ENCODE measurements around the gene FAM110C.
"Not testable (repeated sequence)": the region's sequence is repeated elsewhere in the genome, so short reads cannot be mapped to it uniquely, and the experiment has no call there.

FAM110C gene, protein sequence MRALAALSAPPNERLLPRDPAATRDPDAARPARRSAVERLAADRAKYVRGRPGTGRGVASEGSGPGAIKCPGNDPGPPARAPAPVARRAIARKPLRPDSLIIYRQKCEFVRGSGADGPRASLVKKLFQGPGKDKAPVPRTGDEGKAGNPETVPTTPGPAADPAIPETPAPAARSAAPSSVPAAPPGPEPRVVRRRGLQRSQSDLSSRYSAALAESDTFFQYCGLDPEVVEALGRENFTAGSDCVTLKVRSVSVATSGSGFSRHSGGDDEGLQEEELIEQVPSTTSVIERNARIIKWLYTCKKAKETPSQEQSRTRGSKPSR

DNA sequence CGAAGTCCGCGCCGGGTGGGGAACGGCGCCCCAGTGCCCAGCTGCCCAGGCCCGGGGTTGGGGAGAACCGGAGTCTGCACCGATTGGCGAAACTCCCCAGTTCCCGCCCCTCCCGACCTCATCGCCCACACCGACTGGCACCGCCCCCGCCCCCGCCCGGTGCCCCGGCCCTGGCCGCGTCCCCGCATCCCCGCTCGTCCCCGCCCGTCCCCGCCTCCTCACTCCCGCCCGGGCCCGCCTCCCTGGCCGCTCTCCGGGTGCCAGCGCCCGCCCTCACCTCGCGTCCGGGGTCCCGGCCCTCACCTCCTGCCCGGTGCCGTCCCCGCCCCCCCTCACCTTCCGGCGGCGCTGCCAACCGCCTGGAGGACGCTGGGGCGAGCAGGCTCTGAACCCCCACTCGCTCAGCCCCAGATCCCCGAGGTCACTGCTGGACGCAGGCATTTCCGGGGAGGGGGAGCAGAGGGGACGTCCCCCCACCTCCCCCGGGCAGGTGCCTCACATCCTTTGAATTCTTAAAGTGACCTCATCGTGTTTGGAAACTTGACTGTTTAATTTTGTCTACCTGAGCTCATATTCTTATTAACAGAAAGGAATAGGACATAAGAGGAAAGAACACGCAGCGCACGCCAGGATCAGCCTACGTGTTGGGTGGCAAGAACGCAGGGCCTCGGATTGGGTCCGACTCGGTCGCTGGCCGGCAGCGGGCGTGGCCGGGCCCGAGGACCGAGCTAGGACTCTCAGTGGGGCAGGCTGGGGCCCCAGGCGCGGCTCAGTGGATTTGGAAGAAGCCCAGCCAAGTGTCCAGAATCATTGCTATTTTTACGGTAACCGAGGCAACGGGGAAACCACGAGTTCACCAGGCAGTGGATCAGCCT is at the start of gene FAM110C:
FAM110C (minus strand) TSS at position 35 of the 875 bp plus-strand sequence. CDS start 120 bp downstream, outside the sequence.
- peak; percentile 59 for DNase-seq

DNA sequence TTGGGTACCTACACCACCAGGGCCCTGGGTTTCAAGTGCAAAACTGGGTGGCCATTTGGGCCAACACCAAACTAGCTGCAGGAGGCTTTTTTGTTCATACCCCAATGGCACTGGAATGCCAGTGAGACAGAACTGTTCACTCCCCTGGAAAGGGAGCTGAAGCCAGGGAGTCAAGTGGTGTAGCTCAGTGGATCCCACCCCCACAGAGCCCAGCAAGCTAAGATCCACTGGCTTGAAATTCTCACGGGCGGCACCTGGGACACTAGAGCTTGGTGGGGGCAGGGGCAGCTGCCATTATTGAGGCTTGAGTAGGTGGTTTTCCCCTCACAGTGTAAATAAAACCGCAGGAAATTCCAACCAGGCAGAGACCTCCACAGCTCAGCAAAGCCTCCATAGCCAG is 46.0 kb upstream of the FAM110C start:
- no peak for DNase-seq

DNA sequence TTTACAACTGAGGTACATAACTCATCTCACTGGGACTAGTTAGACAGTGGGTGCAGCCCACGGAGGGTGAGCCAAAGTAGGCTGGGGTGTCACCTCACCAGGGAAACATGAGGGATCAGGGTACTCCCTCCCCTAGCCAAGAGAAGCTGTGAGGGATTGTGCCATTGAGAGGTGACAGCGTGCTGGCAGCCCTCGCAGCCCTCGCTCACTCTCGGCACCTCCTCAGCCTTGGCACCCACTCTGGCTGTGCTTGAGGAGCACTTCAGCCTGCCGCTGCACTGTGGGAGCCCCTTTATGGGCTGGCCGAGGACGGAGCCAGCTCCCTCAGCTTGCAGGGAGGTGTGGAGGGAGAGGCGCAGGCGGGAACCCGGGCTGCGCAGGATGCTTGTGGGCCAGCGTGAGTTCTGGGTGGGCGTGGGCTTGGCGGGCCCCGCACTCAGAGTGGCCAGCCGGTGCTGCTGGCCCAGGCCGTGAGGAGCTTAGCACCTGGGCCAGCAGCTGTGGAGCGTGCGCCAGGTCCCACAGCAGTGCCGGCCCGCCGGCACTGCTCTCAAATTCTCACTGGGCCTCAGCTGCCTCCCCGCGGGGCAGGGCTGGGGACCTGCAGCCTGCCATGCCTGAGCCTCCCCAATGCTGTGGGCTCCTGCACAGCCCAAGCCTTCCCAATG is 44.5 kb upstream of the FAM110C start:
- no peak for DNase-seq

DNA sequence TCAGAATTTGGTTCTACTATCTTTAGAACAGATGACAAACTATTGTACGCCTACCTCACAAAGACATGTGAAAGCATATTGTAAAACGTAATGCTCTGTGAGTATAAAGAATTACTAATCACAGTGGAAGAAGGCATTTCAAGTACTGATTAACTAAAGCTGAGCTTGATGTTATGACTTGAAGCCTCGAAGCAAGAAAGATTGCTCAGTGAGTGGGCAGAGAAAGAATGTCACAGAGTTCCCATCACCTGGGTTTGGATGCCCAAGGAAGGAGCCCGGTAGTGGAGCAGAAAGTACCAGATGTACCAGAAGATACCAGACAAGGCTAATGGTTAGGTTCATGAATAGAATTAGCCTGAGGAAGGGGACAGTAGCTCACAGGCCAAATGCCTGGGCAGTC is 39.5 kb upstream of the FAM110C start:
- no peak for DNase-seq

DNA sequence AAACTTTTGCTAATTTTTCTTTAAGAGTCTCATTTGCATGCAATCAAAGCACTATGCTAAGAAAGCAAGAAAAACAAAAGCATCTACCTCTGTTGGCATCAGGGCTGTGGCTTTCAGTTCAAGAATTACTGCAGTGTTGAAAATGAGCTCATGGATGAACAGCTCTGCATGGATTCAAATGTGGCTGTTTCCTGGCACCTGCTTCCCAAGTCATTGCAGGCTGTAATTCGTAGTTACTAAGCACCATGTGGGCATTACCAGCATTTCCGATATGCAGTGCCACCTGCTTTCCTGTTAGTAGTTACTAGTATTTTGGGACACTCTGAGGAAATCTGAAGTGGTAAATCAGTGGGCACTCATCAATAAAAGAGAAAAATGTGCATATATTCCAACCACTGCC is 37.8 kb upstream of the FAM110C start:
- DNase-seq = no peak

DNA sequence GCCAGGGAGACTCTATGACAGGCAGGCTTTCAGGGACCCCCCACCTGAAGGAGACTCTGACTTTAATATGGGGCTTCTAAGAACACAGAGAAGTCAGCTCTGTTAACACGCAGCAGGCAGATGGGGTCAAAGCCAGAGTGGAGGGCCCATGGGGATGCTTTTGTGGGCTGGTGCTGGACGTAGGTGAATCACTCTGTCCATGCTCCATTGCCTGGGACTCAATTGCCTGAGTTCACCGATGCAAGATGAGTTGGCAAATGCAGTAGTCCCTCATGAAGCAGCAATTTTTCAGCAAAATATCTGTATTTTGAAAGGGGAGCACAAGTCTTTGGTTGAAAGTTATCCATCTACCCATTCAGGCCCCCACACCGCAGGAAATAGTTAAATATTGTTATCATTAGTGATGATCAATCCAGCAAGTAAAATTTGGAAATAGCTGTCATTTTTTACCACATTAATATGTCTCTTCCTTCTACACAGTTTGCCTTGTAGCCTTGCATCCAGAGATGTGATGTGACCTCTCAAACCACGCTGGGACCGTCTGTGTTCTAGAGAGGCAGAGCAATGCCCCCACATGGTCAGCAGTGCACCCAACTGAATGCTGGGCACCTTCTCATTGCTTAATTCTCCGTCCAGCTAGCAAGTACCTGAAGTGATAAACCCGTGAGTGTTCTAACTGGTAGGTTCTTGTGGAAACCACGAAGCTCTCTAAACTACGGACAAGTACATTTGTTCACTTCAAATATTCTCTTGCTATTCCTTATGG is 34.8 kb upstream of the FAM110C start:
- no peak for DNase-seq

DNA sequence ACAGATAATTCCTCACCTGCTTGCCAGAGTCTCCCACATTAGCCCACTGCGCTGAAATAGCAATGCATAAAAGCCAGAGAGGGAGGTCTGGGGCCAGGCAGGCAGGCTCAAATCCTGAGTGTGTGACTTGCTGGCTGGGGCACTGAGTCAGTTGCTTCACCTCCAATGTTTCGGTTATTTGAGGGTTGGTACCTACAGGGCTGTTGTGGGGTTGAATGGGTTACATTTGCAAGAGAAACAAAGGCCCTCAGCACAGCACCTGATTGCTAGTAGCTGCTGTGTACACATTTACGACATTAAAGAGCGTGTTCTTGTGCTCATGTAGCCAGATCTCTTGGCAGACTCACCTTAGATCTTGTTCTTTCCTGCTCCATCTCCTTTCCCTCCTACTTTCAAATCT is 34.1 kb upstream of the FAM110C start:
- no peak for DNase-seq

DNA sequence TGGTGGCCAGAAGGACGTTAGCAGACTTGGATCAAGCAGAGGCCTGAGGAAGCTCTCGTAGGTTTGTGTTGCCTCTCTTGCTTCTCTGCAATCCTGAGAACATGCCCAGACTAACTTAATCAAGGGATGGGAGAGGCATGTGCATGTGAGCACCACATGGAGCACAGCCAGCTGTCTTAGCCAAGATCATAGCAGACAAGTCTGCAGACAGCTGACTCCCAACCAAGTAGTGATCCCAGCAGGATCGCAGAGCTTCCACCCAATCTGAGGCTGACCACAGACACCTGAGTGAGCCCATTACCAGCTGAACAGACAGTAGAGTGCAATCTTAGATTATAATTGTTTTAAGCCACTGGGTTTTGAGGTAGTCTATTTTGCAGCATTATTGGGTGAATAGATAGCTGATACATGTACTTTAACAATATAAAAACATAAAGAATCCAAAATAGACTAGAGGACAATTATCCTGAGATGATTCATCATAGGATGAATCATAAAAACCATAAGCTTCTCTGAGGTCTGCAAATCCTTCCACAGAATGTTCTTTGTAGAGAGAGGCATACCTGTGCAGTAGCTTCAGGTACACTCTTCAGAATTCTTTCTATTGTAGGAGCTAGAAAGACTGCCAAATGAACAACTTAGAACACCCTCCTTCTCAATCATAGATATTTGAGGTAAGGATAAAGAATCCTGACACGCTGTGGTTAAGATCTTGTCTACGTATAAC is 25.2 kb upstream of the FAM110C start:
- no peak for DNase-seq

DNA sequence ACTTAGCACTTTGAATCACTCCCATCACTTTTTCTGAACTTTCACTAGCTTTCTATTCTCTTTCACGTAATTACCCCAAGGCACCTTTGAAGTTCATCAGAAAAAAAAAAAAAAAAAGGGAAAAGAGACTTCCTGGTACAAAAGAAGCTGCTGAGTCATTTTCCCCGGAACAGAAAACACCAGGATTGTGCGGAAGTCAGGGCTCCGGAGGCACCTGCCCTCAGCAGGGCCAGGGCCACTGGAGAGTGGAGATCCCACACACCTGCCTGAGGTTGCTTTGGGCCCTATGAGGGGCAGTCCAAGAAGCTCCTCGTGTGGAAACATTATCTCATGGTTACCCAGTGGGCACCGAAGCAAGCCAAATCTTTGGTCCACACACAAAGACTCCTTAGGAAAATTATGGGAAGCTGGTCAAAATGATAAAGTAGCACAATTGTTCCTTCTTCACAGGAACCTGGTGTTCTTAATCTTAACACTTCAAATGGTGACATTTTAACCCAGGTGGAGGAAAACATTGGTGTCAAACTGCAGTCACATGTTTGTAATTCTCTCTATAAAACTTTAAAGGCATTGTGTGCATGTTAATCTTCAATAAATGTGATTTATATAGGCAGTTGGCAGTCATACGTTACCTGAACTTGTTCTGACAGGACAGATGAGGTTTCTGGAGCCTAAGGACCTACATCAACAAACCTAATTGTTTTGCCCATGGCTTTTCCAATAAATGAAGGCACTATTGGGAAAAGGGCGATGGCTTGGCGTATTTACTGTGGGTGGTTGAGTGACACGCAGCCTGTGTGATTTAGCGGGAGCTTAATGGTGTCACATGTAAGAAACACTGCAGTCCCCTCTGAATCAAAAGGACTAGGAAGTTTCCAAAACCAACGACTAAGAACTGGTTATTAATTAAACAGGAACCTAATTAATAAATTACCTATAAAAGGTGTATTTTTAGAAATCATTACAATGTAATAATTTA is 23.4 kb upstream of the FAM110C start:
- no peak for DNase-seq

DNA sequence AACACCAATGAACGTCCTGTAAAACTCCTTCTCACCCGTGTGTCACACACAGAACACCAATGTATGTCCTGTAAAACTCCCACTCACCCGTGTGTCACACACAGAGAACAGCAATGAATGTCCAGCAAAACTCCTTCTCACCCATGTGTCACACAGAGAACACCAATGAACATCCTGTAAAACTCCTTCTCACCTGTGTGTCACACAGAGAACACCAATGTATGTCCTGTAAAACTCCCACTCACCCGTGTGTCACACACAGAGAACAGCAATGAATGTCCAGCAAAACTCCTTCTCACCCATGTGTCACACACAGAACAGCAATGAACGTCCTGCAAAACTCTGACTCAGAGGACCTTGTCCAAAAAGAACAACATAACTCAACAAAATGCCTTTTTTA is 22.3 kb upstream of the FAM110C start:
- not testable (repeated sequence) for DNase-seq

DNA sequence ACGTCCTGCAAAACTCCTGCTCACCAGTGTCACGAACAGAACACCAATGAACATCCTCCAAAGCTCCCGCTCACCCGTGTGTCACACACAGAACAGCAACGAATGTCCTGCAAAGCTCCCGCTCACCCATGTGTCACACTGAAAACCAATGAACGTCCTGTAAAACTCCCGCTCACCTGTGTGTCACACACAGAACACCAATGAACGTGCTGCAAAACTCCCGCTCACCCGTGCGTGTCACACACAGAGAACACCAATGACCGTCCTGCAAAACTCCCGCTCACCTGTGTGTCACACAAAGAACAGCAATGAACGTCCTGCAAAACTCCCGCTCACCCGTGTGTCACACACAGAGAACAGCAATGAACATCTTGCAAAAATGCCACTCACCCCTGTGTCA is 20.5 kb upstream of the FAM110C start:
- DNase-seq = no peak

DNA sequence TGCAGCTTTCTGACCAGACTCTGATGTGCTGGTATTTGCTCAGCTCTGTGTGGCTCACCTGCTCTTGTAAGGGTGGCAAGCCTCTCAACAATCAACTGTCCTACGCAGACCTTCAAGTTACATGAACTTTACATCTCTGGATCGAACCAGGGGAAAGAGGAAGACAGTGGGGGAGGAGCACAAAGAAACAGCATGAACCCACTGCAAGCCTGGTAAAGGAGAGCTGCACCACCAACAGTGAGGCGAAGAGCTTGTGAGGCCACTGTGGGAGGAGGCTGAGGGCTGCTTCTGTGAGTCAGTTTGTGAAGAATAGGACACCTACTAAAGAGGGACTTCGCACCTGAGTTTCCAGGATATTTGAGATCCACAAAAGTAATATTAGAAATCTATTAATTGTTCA is 18.8 kb upstream of the FAM110C start:
- DNase-seq = no peak

DNA sequence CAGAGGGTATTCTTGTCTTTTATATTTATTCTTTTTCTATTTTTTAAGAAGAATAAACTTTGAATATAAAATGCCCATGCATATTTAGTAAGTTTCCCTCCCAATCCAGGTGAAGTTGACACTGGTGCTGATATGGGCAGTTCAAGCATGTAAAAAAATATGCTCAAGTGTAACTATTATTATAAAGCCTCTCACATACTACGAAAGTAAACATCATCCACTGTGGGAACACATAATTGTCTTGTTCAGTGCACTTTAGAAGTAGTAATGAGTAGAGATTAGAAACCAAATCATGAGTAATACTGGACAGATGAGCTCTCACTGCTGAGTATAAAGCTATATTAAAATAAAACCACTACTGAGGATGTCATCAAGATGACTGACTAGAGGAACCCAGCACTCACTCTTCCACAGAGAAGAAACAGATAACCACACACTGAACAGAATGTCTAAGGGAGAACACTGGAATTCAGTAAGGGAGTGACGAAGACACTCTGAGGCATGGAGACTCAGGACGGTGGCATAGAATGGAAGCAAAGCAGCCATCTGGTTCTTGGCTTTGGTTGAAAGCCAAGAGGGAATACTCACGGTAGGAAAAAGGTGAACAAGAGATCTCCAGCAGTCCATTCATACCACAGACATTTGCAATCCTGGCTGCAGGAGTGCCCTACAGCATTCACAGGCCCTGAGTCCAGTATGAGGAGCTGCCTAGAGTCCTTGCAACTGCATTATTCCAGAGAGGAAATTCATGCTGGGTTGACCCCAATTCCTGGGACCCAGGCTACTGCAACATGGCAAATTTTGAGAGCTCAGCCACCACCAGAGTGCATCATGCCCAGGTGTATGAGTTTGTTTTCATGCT is 9.5 kb upstream of the FAM110C start:
- no peak for DNase-seq

DNA sequence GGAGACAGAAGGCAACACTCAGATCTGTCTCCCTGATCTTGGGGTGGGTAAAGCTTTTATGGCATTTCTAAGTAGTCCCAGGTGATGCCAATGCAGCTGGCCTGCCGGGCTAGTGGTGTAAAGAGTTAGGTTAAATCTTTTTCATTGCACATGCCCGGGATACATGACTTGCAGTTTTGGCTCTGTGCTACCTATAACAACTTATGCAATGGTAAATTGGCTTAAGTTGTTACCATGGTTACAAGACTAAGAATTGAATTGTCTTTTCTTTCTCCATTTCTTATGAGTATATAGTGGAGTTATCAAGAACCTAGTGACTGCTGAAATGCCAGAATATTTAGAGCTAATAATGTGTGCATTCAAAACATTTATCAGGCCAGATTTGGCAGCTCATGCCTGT is 5.3 kb upstream of the FAM110C start:
- DNase-seq = no peak

DNA sequence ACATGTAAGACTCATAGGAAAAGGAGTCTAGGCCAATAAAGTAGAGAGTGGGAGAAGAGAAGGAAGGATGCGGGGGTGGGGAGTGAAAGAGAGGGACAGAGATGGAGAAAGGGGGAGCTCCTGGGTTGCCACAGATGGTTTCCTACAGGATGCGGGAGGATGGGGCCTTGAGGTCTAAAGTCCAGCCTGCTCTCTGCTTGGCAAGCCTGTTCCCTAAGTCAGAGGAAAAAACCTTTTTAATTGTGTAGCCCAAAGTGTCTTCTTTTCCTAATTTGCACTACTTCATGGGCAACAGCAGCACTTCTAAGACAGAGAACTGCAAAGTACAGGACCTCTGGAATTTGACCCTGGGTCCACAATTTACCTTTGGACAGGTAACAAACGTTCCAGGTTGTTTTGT is 1.4 kb upstream of the FAM110C start:
- no peak for DNase-seq

DNA sequence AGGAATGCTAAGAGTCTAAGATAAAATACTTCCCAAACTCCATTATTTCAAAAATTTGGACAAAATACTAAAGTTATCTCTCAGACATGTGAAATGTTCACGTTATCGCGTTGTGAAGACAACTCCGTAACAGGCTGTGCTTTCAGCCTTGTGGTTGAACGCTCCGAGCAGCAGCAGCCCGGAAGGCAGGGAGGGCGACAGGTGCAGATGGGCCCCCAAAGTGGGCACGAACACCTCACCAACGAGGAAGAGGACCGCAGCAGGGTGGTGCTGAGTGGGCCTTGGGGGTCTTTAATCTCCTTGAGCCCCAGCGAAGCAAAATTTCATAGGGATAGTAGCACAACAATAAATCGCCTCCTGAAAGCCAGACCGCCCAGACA is 1.0 kb upstream of the FAM110C start:
- DNase-seq = no peak

DNA sequence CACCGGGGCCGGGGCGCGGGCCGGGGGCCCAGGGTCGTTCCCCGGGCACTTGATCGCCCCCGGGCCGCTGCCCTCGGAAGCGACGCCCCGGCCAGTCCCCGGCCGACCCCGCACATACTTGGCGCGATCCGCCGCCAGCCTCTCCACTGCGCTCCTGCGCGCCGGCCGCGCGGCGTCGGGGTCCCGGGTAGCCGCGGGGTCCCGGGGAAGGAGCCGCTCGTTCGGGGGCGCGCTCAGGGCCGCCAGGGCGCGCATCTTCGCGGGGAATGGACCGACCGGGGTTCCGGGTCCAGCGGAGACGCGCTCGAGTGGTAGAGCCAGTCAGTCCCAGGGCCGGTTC is 204 bp downstream of the FAM110C start:
- no peak for DNase-seq

DNA sequence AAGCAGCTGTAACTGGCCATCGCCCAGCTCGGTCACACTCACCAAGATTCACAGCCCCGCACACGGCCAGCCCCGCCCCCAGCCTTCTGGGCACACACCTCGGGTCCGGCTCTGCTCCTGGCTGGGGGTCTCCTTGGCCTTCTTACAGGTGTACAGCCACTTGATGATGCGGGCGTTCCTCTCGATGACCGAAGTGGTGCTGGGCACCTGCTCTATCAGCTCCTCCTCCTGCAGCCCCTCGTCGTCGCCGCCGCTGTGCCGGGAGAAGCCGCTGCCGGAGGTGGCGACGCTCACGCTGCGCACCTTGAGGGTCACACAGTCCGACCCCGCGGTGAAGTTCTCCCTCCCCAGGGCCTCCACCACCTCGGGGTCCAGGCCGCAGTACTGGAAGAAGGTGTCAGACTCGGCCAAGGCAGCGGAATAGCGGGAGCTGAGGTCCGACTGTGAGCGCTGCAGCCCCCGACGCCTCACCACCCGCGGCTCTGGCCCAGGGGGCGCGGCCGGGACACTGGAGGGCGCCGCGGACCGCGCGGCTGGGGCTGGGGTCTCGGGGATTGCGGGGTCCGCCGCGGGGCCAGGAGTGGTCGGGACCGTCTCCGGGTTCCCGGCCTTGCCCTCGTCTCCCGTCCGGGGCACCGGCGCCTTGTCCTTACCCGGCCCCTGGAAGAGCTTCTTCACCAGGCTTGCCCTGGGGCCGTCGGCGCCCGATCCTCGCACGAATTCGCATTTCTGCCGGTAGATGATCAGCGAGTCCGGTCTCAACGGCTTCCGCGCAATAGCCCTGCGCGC is 769 bp downstream of the FAM110C start:
- no peak for DNase-seq

DNA sequence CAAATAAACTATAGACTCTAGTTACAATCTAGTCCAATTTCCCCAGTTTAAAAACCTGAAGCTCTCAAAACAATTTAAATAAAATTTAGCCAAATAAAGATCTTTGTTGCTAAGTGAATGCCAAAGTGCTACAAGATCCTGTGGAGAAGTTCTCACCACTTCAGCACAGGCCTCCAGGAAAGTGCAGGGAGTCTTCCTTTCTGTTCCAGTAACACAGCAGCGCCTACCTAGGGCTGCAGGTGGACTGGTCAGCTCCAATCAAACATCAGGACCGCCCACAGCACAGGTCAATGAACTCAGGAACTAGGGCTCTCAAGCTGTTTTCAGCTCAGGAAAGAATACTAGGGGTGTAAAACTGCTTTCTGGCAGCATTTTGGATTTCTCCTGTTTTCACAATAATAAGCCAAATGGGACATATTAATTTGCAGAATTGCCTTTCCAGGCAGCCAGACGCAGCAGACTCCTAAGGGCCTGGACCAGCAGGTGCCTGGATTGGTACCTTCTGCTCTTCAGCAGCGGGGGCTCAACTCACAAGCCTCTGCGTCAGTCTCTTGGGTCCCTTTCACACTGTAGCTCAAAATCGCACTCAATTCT is 1.5 kb downstream of the FAM110C start:
- no peak for DNase-seq
